ENCODE data around the gene CAB39.

CAB39 gene

DNA sequence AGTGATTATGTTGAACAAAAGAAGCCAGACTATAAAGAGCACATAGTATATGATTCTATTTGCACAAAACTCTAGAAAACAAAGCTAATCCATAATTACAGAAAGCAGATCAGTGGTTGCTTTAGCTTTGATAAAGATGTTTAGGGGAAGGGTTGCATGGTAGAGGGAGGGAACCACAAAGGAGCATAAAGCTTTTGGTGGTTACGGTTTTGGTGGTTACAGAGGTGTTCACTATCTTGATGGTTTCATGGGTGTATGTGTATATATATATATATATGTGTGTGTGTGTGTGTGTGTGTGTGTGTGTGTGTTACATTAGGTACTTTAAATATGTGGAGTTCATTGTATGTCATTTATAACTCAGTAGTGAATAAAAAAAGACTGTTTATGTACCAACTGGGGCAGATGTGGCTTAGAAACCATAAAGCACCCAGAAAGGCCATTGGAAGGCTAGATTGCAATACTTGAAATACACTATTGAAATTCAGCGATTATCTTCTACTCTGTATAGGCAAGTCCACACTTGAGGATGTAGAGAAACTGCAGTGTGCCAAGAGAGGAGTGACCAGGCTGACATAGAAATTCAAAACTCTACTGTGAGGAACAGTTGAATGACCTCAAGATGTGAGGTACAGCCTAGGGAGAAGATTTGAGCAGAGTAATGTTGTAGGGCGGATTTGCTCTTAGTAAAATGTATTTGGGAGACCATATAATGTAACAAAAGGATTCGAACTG is 60.6 kb downstream of the CAB39 start:
- Histone ChIP-seq H3K36me3 (ENCODE audit: low read depth) (peaks cover 35% of the 10 kb centered on the region), H3K27me3 (ENCODE audit: insufficient read depth, poor library complexity, severe bottlenecking) (no peaks in the 10 kb centered on the region), H3K4me1 (ENCODE audit: insufficient read depth, poor library complexity, severe bottlenecking) (peaks cover 54% of the 10 kb centered on the region), H3K9me3 (ENCODE audit: severe bottlenecking) (no peaks in the 10 kb centered on the region), H3K4me3 (ENCODE audit: severe bottlenecking) (no peak overlapping the region), H3K27ac (ENCODE audit: poor library complexity, severe bottlenecking) (peak overlapping the region; percentile 97)
- ATAC-seq (ENCODE audit: low read depth) = no peak
- DNase-seq (ENCODE audit: low spot score) = no peak
- no peak for TF ChIP-seq CTCF (IDR thresholded peaks at IDR 0.05; ENCODE audit: poor library complexity, severe bottlenecking)

DNA sequence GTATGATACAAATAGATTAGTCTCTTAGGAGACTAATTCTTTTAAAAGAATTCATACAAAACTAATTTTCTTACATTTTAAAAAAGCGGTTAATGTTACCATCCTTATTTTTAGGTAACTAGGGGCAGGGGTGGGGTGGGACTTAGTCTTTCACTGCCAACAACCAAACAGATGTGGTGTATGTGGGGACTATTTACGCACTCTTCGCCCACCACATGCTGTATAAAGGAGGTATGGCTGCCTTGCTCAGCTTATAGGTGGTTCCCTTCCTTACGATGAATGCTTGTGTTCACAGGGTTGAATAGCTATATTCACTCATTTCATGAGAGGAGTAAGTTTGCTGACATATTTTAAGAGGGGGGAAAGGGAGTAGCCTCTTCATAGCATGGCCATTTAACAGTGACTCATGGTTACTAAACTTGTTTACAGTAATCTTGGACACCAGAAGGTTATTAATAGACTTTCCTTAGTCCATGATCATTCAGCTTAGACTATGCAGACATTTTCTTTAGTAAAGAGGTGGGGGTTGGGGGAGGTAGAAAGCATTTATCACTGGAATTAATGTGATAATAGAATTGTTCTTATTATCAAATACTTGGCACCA is 61.8 kb downstream of the CAB39 start:
- TF ChIP-seq CTCF (IDR thresholded peaks at IDR 0.05; ENCODE audit: poor library complexity, severe bottlenecking) = no peak
- ATAC-seq (ENCODE audit: low read depth) = peak; percentile 88
- Histone ChIP-seq H3K4me1 (ENCODE audit: insufficient read depth, poor library complexity, severe bottlenecking) (peaks cover 66% of the 10 kb centered on the region), H3K27me3 (ENCODE audit: insufficient read depth, poor library complexity, severe bottlenecking) (no peaks in the 10 kb centered on the region), H3K4me3 (ENCODE audit: severe bottlenecking) (no peak overlapping the region), H3K36me3 (ENCODE audit: low read depth) (peaks cover 36% of the 10 kb centered on the region), H3K27ac (ENCODE audit: poor library complexity, severe bottlenecking) (peak overlapping the region; percentile 97), H3K9me3 (ENCODE audit: severe bottlenecking) (no peaks in the 10 kb centered on the region)
- no peak for DNase-seq (ENCODE audit: low spot score)

- no peak for TF ChIP-seq CTCF (IDR thresholded peaks at IDR 0.05; ENCODE audit: poor library complexity, severe bottlenecking)
- no peak overlapping the region for H3K4me3 ChIP-seq (ENCODE audit: severe bottlenecking)
- H3K27ac ChIP-seq (ENCODE audit: poor library complexity, severe bottlenecking) = peak overlapping the region; percentile 97
- no peaks in the 10 kb centered on the region for H3K9me3 ChIP-seq (ENCODE audit: severe bottlenecking)
- peaks cover 41% of the 10 kb centered on the region for H3K36me3 ChIP-seq (ENCODE audit: low read depth)
- DNase-seq (ENCODE audit: low spot score) (no peak), ATAC-seq (ENCODE audit: low read depth) (no peak)
- H3K27me3 ChIP-seq (ENCODE audit: insufficient read depth, poor library complexity, severe bottlenecking) = no peaks in the 10 kb centered on the region
- H3K4me1 ChIP-seq (ENCODE audit: insufficient read depth, poor library complexity, severe bottlenecking) = peaks cover 72% of the 10 kb centered on the region
These were observed 63.1 kb downstream of the CAB39 start for GRCh38 chr2:230775737-230776136.

DNA sequence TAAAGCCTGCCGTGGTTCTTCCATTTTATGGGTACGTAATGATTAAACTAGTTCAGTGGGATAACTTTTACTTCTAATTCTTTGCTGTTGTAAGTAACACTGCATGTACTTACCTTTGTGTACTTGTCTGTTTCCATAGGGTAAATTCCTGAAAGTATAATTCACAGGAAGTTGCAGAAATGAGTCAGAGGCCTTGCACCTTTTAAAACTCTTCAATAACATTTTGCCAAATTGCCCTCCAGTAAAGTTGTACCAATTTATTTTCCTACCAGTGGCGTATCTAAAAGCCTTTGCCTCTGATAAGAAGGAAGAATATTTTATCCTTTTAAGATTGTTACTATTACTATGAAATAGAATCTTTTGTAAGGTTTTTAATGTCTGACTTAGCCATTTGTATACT is 65.1 kb downstream of the CAB39 start:
- no peak overlapping the region for H3K4me3 ChIP-seq (ENCODE audit: severe bottlenecking)
- no peaks in the 10 kb centered on the region for H3K27me3 ChIP-seq (ENCODE audit: insufficient read depth, poor library complexity, severe bottlenecking)
- H3K4me1 ChIP-seq (ENCODE audit: insufficient read depth, poor library complexity, severe bottlenecking) = peaks cover 81% of the 10 kb centered on the region
- no peak for TF ChIP-seq CTCF (IDR thresholded peaks at IDR 0.05; ENCODE audit: poor library complexity, severe bottlenecking)
- DNase-seq (ENCODE audit: low spot score) (no peak), ATAC-seq (ENCODE audit: low read depth) (peak; percentile 74)
- peaks cover 43% of the 10 kb centered on the region for H3K36me3 ChIP-seq (ENCODE audit: low read depth)
- H3K27ac ChIP-seq (ENCODE audit: poor library complexity, severe bottlenecking) = peak overlapping the region; percentile 97
- no peaks in the 10 kb centered on the region for H3K9me3 ChIP-seq (ENCODE audit: severe bottlenecking)
